GM21423 (cell line): ENCODE data around the gene SFRP4.

Source experiments
- ATAC-seq: cut with Tn5 transposase; IDR thresholded peaks from one replicate; pipeline ENCODE4 v1.9.1; 2021; ENCODE audit warnings: mild to moderate bottlenecking, moderate library complexity; ENCODE audit not compliant: unreplicated experiment

SFRP4 gene

DNA sequence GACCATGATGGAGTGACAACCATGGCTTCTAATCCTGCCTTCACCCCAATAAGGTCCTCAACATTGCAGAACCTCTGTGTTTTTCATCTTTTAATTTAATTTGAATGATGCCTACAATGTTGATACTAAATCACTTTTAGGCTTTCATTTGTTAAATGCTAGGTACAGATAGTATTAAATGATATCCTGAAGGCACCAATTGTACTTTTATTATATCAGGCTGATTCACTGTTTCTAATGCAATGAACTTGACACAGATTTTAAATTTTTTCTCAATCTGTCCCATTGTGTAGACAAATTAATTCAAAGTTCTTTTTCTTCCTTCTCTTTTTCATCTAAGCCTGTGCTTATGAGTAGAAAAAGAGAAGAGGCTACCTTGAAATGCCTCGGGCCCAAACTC lies 9.0 kb upstream of the SFRP4 start:
- no peak for ATAC-seq

- ATAC-seq, result no peak
These were observed 7.9 kb upstream of the SFRP4 start for GRCh38 chr7:37924491-37925041.

GRCh38 chr7:37923996-37924395 lies 7.4 kb upstream of the SFRP4 start:
- ATAC-seq, result no peak

DNA sequence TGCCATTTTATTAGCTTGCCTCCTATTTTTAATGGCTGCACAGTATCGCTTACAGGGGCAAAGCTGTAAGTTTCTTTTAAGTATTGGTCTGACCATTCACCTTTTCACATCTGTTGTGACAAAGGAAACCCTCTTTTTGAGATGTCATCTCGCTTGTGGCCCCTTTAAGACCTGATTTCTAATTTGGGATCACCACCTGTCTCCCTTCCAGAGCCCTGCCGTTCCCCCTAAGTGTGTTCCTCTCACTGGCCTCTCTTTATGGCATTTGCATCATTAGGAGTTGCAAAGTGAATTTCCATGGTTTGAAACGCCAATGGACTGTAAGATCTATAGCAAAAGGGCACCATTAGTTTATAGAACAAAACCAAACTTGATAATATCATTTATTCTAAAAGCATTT lies 5.3 kb upstream of the SFRP4 start:
- no peak for ATAC-seq

DNA sequence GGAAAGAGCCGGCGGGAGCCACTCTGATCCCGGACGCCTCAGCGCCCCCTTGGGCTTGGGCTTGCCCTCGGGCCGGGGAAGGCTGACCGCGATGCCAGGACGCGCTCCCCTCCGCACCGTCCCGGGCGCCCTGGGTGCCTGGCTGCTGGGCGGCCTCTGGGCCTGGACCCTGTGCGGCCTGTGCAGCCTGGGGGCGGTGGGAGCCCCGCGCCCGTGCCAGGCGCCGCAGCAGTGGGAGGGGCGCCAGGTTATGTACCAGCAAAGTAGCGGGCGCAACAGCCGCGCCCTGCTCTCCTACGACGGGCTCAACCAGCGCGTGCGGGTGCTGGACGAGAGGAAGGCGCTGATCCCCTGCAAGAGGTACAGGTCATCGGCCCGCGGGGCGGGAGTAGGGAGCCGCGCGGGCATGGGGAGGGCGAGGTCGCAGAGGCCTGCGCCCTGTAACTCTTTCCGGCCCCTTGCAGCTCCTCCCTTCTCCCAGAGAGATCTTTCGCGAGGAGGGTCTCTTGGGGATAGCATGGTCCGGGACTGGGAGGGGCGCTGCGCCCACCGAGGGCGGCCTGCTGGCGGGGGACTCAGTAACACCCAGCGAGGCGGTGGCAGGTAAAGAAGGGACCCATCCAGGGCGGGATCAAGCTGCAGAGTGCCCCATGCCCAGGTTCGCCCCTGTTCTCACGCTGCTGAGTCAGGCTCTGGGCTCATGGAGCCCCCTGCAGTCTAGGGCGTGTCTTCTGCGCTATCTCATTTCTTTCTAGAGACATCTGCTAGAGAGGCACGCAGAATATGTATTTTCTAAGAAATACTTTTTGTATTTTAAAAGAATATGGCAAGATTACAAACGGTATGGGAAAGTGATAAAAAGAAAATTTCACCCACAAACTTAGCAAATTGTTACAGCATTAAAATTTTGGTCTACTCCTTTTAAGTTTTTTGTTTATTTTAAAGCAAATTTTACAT lies 4.5 kb upstream of the SFRP4 start:
- peak; percentile 60 for ATAC-seq

DNA sequence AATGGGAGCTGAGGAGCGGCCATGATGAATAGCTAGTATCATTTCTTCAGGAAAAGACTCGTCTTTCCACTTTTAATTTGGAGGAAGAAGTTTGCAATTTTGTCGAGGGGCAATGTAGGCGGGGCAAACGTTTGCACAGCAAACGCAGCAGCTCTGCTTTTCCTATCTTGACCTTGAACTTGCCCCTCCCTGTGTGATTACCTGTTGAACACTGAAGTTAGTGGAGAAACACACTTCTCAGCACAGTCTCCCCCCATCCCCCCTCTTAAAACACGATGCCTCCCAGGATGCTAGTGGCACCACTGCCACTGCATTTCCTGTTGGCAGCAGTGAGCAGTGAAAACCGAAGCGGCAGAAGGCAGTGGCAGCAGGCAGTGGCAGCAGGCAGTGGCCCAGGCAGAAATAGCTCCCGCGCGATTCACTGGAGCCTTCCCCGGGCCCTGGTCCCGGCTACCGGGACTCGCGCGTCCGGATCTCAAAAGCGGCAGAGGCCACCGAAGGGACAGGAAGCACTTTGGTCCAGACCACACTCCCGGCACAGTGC lies 3.8 kb upstream of the SFRP4 start, which contains the start of gene EPDR1:
TSS of gene EPDR1 (plus strand) at position 336 of the 544 bp plus-strand sequence. CDS start 300 bp downstream, outside the sequence.
- ATAC-seq, result peak; percentile 59

GRCh38 chr7:37918526-37918925 lies 1.9 kb upstream of the SFRP4 start:
- ATAC-seq, result no peak

GRCh38 chr7:37916017-37916672 lies 472 bp downstream of the SFRP4 start:
- no peak for ATAC-seq

DNA sequence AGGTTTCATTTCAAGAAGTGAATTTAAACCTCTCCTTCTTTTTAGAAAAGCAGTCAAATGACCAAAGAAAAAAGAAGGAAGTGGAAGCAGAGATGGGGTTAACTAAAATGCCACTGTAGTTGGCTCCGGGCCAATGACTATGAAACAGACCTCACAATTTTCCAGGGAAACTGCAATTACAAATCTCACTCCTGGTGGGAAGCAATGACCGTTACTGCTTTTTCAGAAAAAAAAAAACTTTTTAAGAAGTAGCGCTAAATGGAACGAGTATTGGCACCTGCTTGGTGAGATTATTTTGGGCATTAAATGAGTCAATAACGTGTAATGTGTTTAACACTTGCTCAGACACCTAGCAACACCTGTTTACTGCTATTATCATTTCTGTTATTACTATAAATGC lies 1.2 kb downstream of the SFRP4 start:
- ATAC-seq, result no peak

DNA sequence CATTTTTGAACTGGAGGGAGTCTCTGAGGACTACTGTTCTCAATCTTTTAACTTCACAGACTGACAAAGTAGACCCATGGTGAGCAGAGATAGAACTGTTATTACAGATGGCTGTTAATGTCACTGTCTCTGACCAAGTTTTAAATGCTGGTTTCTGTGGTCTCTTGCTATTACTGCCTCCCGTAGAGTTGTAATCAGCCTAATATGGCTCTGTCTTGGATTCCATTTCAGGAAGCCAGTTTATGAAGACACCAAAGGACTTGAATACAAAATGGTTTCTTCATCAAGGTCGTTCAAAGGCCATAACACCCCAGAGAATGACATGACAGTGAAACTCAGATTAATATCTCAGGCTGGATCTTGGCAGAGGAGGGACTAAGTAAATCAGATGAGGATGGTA lies 3.9 kb downstream of the SFRP4 start:
- no peak for ATAC-seq

DNA sequence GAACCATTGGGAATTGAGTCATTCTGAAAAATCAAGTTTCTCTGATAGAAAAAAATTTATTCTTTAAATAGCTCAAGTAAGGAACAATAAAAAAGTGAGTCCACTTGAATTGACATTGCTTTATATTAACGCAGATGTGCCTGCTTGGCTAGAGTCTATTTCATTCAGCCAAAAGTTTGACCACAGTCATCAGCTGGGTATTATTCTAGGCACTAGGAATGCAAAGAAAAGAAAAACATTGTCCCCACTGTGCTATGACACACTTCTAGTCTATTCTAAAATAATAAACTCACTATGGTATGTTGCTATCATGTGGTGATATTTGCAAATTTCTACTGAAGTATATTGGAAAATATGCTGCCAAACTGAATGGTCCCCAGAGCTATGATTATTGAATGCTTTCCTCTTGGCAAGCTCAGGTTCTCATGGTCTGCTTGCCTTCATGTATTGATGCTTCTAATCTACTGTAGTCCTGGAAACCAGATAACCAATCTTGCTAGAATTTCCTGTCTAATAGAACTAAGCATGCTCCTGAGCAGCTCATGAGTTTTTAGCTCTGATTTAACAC lies 8.3 kb downstream of the SFRP4 start:
- ATAC-seq, result no peak

DNA sequence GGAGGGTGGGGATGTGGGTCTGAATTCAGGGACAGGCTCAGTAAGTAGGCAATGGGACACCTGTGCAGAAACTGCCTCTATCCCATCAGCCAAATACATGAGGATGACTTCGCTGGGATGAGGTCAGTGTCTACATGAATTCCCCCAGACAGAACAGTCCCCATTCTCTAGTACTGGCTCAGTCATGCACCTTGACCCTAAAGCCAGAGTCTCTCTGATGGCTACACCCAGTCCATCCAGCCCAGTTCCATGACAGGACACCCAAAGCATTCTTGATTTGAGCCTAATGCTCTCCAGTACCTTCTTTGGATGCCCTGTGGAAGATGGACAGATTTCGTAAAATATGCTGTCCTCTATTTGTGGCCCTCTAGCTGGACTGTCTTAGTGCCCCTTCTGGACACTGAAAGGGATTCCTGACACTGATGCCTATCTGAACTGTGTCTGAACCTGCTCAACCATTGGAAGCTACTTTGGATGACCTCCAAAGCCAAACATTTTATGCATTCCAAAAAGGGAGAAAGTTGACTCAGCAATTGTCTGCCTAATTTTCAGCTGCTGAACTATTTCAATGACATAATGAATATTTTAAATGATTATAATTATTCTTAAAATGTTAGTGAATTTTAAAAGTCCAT lies 14.6 kb downstream of the SFRP4 start:
- ATAC-seq, result no peak

DNA sequence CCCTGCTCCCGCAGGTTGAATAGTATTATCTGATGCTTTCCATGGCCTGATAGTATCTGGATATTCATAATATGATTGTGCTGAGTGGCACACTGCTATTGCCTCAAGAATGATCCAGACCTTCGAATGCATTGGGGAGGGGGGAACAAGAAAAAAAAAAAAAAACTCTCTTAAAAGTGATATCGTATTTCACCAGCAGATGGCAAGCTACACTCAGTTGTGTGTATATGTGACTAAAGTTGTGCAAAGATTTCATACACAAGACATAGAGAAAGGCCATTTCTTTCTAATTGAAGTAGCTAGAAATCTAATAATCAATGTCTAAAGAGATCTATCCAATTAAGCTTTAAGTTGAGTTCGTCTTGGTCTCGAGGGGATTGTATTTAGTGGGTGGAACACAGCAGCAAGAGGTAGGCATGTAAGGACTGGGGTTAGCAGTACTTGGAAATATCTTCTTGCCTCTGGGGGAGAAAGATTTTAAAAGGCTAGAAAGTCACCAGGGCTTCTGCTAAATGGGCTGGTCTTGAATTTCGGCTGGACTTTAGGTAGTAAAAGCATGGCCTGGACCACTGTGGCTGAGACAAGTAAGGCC lies 15.3 kb downstream of the SFRP4 start:
- ATAC-seq, result no peak

GRCh38 chr7:37899712-37900247 lies 16.8 kb downstream of the SFRP4 start:
- no peak for ATAC-seq

- no peak for ATAC-seq
These were observed 21.9 kb downstream of the SFRP4 start for GRCh38 chr7:37894671-37895070.

GRCh38 chr7:37893359-37893758 lies 23.3 kb downstream of the SFRP4 start:
- no peak for ATAC-seq

GRCh38 chr7:37882086-37882485 lies 34.5 kb downstream of the SFRP4 start:
- no peak for ATAC-seq
